Activated CD8-positive, alpha-beta memory T cell treated with anti-CD3 and anti-CD28 coated beads for 48 hours (primary cell): ENCODE measurements around the gene NCSTN.
"Not testable (repeated sequence)": the region's sequence is repeated elsewhere in the genome, so short reads cannot be mapped to it uniquely, and the experiment has no call there.

ENCODE experiments used
- DNase-seq, 3 experiments: peaks; one replicate each; pipeline ENCODE4 v3.0.0-alpha.2; 2020; ENCODE audit warnings: low read depth in 2 of 3, low spot score in 2 of 3

The NCSTN gene

GRCh38 chr1:160370561-160371345 lies 27.6 kb downstream of the NCSTN start:
- DNase-seq: no peak

- no peak for DNase-seq
Measured at GRCh38 chr1:160371346-160371631, 28.1 kb downstream of the NCSTN start.

- DNase-seq: no peak
Measured at GRCh38 chr1:160371756-160372155, 28.6 kb downstream of the NCSTN start.

- DNase-seq: no peak
Measured at GRCh38 chr1:160373696-160374095, 30.5 kb downstream of the NCSTN start.

- DNase-seq: no peak
Measured at GRCh38 chr1:160374306-160375110, 31.3 kb downstream of the NCSTN start.

GRCh38 chr1:160375788-160376524 lies 32.8 kb downstream of the NCSTN start:
- no peak for DNase-seq

- no peak for DNase-seq
Measured at GRCh38 chr1:160376525-160377131, 33.4 kb downstream of the NCSTN start.

GRCh38 chr1:160377585-160378206 lies 34.5 kb downstream of the NCSTN start:
- DNase-seq: no peak

- not testable (repeated sequence) for DNase-seq
Measured at GRCh38 chr1:160384812-160385211, 41.6 kb downstream of the NCSTN start.

- not testable (repeated sequence) for DNase-seq
Measured at GRCh38 chr1:160388406-160388805, 45.2 kb downstream of the NCSTN start.

GRCh38 chr1:160394673-160395072 lies 51.5 kb downstream of the NCSTN start:
- no peak for DNase-seq

GRCh38 chr1:160397651-160398050 lies 54.5 kb downstream of the NCSTN start:
- no peak for DNase-seq

- DNase-seq: no peak
Measured at GRCh38 chr1:160398823-160399222, 55.6 kb downstream of the NCSTN start.

GRCh38 chr1:160399544-160400222 lies 56.5 kb downstream of the NCSTN start:
- DNase-seq: no peak

GRCh38 chr1:160400223-160400645 lies 57.1 kb downstream of the NCSTN start, which contains the start of gene VANGL2:
Gene VANGL2 (plus strand): TSS chr1:160400564. CDS start chr1:160415838, 15,274 bp downstream.
- peak in 2 of 3 experiments; percentile 30 to 40 for DNase-seq

GRCh38 chr1:160400646-160401486 lies 57.7 kb downstream of the NCSTN start:
- no peak for DNase-seq

GRCh38 chr1:160401487-160401805 lies 58.3 kb downstream of the NCSTN start:
- DNase-seq: no peak

- DNase-seq: no peak
Measured at GRCh38 chr1:160402001-160402795, 59.0 kb downstream of the NCSTN start.

GRCh38 chr1:160403244-160403643 lies 60.1 kb downstream of the NCSTN start:
- DNase-seq: no peak
